Panc1 (cell line): ENCODE results near the gene CD244. TPM values are rescaled to one million over a fixed set of nuclear protein-coding genes. Genes with fewer than 3 reads are reported as not detected.

Source experiments
- ATAC-seq: fragments of 200-7000 bp; cut with Tn5 transposase; 2 replicates; pipeline ENCODE4 v1.9.1; 2020; ENCODE audit warnings: mild to moderate bottlenecking, moderate library complexity
- BruUV-seq: library from RNA; stranded (reverse); fragments of 400-500 nt; replicated peaks from 2 replicates; lab custom pipeline; 2021; lab: Mats Ljungman, UMichigan
- CTCF ChIA-PET: fragments of 300-600 bp; sonication (Branson Sonifier 250); formaldehyde crosslinking; loops from one replicate; lab custom pipeline; 2022; ENCODE audit warnings: antibody characterized with exemption; lab: Charles Lee
- POLR2A ChIA-PET: fragments of 300-600 bp; sonication (Branson Sonifier 250); formaldehyde crosslinking; loops from one replicate; lab custom pipeline; 2022; ENCODE audit warnings: antibody characterized with exemption; lab: Charles Lee
- DNase-seq: peaks from one replicate; pipeline ENCODE4 v3.0.0-alpha.2; 2010; ENCODE audit warnings: low read depth, low spot score
- H3K27ac ChIP-seq: 2 replicates; pipeline ENCODE4 v1.5.1; 2011; ENCODE audit warnings: mild to moderate bottlenecking, low read length, inconsistent platforms
- H3K27me3 ChIP-seq: fragments of 200-500 bp; sonication (Bioruptor generic); 2 replicates; pipeline ENCODE4 v1.6.0; 2014; ENCODE audit warnings: low read length, inconsistent platforms; ENCODE audit not compliant: control insufficient read depth, insufficient read depth
- H3K36me3 ChIP-seq: fragments of 200-500 bp; sonication (Bioruptor generic); 2 replicates; pipeline ENCODE4 v1.5.1; 2014; ENCODE audit warnings: inconsistent platforms, mild to moderate bottlenecking, low read length, moderate library complexity; ENCODE audit not compliant: control insufficient read depth, insufficient read depth
- H3K4me1 ChIP-seq: 2 replicates; pipeline ENCODE4 v1.5.1; 2011; ENCODE audit warnings: inconsistent platforms, mild to moderate bottlenecking, low read length, moderate library complexity; ENCODE audit not compliant: control insufficient read depth, insufficient read depth
- H3K4me3 ChIP-seq, 2 experiments: 2 replicates each; pipeline ENCODE4 v1.5.1; 2011 to 2012; ENCODE audit warnings: low read depth in 2 of 2, low read length in 2 of 2, mild to moderate bottlenecking in 2 of 2, inconsistent platforms in 1 of 2, moderate library complexity in 1 of 2
- H3K9me3 ChIP-seq: fragments of 200-500 bp; sonication (Bioruptor generic); 2 replicates; pipeline ENCODE4 v1.5.1; 2014; ENCODE audit warnings: low read depth, mild to moderate bottlenecking, inconsistent platforms, low read length, moderate library complexity; ENCODE audit not compliant: control insufficient read depth, insufficient read depth
- POLR2AphosphoS5 ChIP-seq: IDR thresholded peaks from 2 replicates; pipeline ENCODE4 v1.6.1; 2012; ENCODE audit warnings: mild to moderate bottlenecking, low read depth, low read length, moderate library complexity
- SIN3A ChIP-seq: IDR thresholded peaks from 2 replicates; pipeline ENCODE4 v1.6.1; 2012; ENCODE audit warnings: low read depth, mild to moderate bottlenecking, low read length, moderate library complexity, borderline replicate concordance; ENCODE audit not compliant: insufficient read depth
- TCF7L2 ChIP-seq: IDR thresholded peaks from 2 replicates; pipeline ENCODE4 v1.6.1; 2011; ENCODE audit warnings: mild to moderate bottlenecking, low read depth, low read length, inconsistent platforms
- in situ Hi-C: cut with HindIII; loops from 2 replicates; pipeline ENCODE4 v1.10.0; 2016; ENCODE audit warnings: low sequenced_read_pairs, low pct_unique_long_range_greater_than_20kb
- intact Hi-C: fragments of 100-400 bp; cut with micrococcal nuclease; formaldehyde crosslinking; loops from one replicate; pipeline ENCODE4 v1.10.0; 2022; ENCODE audit not compliant: unreplicated experiment
- total RNA-seq: library from RNA; stranded (reverse); gene quantifications from one replicate; pipeline ENCODE4 v1.2.1, GENCODE V29; 2021; ENCODE audit not compliant: unreplicated experiment
- TF ChIP-seq, protein P1 (sequence below): fragments of 450-650 bp; IDR thresholded peaks from 2 replicates; pipeline ENCODE4 v1.5.1; 2017; ENCODE audit warnings: mild to moderate bottlenecking
- TF ChIP-seq, protein P2 (sequence below), 2 experiments: IDR thresholded peaks; 2 replicates each; pipeline ENCODE4 v1.6.1; 2011 to 2012; ENCODE audit warnings: low read depth in 2 of 2, control low read depth in 1 of 2, low read length in 1 of 2, mild to moderate bottlenecking in 1 of 2, moderate library complexity in 1 of 2; ENCODE audit not compliant: insufficient read depth in 1 of 2

Gene CD244
- total RNA-seq, 1 experiment from 2014 or later, result not detected

DNA sequence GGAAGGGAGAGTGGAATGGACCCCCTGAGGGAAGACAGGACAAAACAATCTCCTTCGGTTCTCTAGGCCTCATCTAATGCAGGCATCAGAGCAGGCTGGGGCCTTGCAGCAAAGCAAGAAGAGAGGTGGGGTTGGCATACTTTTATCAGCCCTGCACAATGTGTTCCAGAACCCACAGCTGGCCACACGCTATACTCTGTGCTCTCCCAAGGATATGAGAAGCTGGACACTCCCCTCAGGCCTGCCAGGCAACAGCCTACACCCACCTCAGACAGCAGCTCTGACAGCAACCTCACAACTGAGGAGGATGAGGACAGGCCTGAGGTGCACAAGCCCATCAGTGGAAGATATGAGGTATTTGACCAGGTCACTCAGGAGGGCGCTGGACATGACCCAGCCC, 39.4 kb downstream of the CD244 start:
- ChIA-PET CTCF (no interaction called here), POLR2A (no interaction called here)
- DNase-seq (no peak), ATAC-seq (no peak)
- no peak overlapping the region for H3K27ac ChIP-seq
- H3K27me3 ChIP-seq, result no peaks in the 10 kb centered on the region; the same call in 1 of the 2 replicates
- no TSS peak for BruUV-seq
- TF ChIP-seq, protein P1, sequence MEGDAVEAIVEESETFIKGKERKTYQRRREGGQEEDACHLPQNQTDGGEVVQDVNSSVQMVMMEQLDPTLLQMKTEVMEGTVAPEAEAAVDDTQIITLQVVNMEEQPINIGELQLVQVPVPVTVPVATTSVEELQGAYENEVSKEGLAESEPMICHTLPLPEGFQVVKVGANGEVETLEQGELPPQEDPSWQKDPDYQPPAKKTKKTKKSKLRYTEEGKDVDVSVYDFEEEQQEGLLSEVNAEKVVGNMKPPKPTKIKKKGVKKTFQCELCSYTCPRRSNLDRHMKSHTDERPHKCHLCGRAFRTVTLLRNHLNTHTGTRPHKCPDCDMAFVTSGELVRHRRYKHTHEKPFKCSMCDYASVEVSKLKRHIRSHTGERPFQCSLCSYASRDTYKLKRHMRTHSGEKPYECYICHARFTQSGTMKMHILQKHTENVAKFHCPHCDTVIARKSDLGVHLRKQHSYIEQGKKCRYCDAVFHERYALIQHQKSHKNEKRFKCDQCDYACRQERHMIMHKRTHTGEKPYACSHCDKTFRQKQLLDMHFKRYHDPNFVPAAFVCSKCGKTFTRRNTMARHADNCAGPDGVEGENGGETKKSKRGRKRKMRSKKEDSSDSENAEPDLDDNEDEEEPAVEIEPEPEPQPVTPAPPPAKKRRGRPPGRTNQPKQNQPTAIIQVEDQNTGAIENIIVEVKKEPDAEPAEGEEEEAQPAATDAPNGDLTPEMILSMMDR, result no peak
- intact Hi-C loops, result no loop called here
- no peaks in the 10 kb centered on the region for H3K9me3 ChIP-seq
- in situ Hi-C loops, result no loop called here
- no peaks in the 10 kb centered on the region for H3K36me3 ChIP-seq
- no peaks in the 10 kb centered on the region for H3K4me1 ChIP-seq
- no peak overlapping the region for H3K4me3 ChIP-seq

GRCh38 chr1:160821627-160822026, 41.1 kb downstream of the CD244 start:
- no peak for DNase-seq
- Histone ChIP-seq H3K27ac (no peak overlapping the region), H3K36me3 (no peaks in the 10 kb centered on the region), H3K9me3 (no peaks in the 10 kb centered on the region), H3K4me1 (no peaks in the 10 kb centered on the region), H3K4me3 (no peak overlapping the region), H3K27me3 (peaks cover 4% of the 10 kb centered on the region; the same call in 1 of the 2 replicates)
- intact Hi-C loops, result no loop called here
- POLR2A ChIA-PET, result no interaction called here
- CTCF ChIA-PET, result no interaction called here
- BruUV-seq, result no TSS peak
- ATAC-seq, result no peak
- in situ Hi-C loops, result no loop called here
- TF ChIP-seq, protein P2, sequence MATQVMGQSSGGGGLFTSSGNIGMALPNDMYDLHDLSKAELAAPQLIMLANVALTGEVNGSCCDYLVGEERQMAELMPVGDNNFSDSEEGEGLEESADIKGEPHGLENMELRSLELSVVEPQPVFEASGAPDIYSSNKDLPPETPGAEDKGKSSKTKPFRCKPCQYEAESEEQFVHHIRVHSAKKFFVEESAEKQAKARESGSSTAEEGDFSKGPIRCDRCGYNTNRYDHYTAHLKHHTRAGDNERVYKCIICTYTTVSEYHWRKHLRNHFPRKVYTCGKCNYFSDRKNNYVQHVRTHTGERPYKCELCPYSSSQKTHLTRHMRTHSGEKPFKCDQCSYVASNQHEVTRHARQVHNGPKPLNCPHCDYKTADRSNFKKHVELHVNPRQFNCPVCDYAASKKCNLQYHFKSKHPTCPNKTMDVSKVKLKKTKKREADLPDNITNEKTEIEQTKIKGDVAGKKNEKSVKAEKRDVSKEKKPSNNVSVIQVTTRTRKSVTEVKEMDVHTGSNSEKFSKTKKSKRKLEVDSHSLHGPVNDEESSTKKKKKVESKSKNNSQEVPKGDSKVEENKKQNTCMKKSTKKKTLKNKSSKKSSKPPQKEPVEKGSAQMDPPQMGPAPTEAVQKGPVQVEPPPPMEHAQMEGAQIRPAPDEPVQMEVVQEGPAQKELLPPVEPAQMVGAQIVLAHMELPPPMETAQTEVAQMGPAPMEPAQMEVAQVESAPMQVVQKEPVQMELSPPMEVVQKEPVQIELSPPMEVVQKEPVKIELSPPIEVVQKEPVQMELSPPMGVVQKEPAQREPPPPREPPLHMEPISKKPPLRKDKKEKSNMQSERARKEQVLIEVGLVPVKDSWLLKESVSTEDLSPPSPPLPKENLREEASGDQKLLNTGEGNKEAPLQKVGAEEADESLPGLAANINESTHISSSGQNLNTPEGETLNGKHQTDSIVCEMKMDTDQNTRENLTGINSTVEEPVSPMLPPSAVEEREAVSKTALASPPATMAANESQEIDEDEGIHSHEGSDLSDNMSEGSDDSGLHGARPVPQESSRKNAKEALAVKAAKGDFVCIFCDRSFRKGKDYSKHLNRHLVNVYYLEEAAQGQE (IDR thresholded peaks at IDR 0.05; ENCODE audit: insufficient read depth in 1 of 2, low read depth in 2 of 2, low read length in 1 of 2), result no peak
- TF ChIP-seq, protein P1, result peak; percentile 47

- H3K27ac ChIP-seq, result no peak overlapping the region
- H3K4me3 ChIP-seq, result no peak overlapping the region
- H3K36me3 ChIP-seq, result no peaks in the 10 kb centered on the region
- in situ Hi-C loops, result no loop called here
- DNase-seq, result no peak
- CTCF ChIA-PET, result interaction anchor here (0.5 kb wide), 1 partner anchor 124 kb away, joined by 8 read pairs; no protein-coding TSS in a partner anchor
- intact Hi-C loops, result no loop called here
- no peaks in the 10 kb centered on the region for H3K9me3 ChIP-seq
- POLR2A ChIA-PET, result no interaction called here
- TF ChIP-seq, protein P2 (IDR thresholded peaks at IDR 0.05; ENCODE audit: insufficient read depth in 1 of 2, low read depth in 2 of 2, low read length in 1 of 2), result no peak
- TF ChIP-seq SIN3A (no peak), TCF7L2 (no peak), POLR2AphosphoS5 (no peak)
- TF ChIP-seq, protein P1, result no peak
- H3K4me1 ChIP-seq, result no peaks in the 10 kb centered on the region
- ATAC-seq, result no peak
- peaks cover 4% of the 10 kb centered on the region; the same call in 1 of the 2 replicates for H3K27me3 ChIP-seq
- no TSS peak for BruUV-seq
These were observed 43.5 kb downstream of the CD244 start for GRCh38 chr1:160819186-160819585.
